ENCODE measurements around the gene ST7. TPM values are rescaled to one million over a fixed set of nuclear protein-coding genes. Genes with fewer than 3 reads are reported as not detected.

Gene ST7
- polyA plus RNA-seq, 5 donors, result 44.7 to 61.6 (median 54.7) TPM

- DNase-seq, result no peak
Observed at GRCh38 chr7:117065571-117066150, 112.4 kb downstream of the ST7 start.

DNA sequence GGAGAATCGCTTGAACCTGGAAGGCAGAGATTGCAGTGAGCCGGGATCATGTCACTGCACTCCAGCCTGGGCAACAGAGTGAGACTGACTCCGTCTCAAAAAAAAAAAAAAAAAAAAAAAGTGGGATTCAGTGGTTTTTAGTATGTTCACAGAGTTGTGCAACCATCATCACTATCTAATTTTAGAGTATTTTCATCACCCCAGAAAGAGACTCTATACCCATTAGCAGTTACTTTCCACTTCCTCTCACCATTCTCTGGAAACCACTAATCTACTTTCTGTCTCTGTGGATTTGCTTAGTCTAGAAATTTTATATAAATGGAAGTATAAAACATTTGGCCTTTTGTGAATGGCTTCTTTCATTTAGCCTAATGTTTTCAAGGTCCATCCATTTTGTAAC, 113.4 kb downstream of the ST7 start:
- no peak for DNase-seq

DNA sequence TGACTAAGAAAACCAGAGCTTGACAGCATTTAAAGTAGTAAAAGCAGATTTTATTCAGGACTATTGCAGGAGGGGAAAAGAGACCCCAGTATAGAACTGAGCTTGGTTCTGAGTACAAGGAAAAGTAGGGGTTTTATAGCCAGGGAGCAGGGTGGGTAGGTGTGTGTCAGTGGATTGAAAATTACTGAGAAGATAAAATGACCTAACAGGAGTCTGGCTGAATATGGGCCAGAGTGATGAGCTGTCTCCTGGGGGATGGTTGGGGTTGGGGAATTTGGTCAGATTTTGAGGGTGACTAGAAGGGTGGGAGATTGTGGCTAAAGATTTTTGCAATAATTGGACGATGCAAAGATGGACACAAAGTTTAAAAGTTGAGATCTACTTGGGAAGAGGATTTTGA, 114.0 kb downstream of the ST7 start:
- no peak for DNase-seq

DNA sequence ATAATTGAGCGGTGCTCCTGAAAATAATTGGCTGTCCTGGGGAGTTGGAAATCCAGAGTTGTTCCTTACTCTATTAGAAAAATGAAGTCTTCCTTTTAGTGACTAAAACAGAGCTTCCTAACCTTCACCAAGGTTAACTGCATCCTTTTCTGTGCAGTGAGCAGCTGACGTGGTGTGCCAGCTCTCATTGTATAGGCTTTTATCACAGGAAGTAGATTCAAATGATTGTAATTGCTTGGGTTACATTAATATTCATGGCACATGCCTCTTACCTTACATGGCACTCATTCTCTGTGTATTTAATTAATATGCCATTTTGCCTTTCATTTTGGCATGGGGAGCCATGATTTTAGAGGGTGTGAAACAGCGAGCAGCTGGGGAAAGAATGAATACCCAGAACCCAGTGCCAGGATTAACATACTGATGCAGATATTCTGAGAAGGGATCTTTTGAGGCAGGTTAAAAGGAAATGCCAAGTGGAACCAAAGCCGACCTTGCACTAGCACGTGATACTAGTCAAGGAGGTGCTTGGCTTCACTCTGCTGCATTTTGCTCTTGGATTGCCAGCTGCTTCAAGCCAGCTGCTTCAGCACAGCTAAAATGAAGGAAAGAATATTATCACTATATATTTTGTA, 115.3 kb downstream of the ST7 start:
- no peak for DNase-seq

DNA sequence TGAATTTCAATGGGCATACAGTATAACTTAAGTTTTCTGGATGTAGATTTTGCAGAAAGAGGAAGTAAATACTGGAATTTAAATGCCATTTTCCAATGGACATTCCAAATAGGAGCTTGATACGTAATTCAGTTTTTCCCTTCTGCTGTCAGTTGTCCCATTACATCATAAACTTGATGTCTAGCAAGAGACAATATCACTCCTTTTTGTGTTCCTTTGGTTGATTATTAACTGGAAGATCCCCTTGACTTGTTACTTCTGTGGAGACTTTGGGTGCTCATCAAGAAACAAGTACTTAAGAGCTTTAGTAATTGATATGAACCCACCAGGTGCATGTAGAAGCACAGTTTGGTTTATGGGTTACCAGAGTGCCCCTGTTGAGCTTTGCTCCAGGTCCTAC, 116.1 kb downstream of the ST7 start:
- no peak for DNase-seq

DNA sequence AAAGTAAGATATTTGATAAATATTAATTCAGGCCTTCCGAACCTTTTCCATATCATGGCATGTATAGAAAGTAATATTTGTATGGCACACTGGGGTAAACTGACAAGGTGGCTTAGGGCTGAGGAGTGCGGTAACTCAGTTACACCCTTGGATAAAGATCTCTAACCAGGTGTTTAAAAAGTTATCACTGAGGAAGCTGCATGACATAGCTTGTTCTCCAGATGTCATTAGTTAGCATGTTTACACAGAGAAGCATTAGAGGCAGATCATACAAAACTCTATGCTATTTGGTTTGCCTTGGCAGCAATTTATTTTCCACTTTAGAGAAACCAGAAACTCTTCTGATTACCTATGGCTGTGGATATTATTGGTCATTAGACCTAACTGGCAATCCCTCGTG, 118.2 kb downstream of the ST7 start:
- no peak for DNase-seq

GRCh38 chr7:117072620-117073118, 119.4 kb downstream of the ST7 start:
- DNase-seq, result peak; percentile 44 to 60

DNA sequence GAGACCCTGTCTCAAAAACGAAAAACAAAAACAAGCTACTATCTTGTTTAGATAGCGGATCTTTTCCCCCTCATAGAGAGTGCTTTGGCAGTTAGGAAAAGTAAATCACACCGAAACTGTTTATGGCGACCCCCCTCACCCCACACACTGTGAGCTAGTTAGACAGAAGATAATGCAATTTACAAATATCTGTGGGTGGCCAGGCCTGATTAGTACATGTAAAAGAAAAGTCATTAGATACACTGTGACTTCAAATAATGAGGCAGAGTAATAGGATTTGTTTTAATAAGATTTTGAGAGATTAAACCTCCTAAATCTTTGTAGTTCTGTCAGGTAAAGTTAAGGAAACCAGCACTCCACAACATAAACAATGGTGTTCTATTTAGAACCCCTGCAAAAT, 121.1 kb downstream of the ST7 start:
- no peak for DNase-seq

GRCh38 chr7:117075934-117076333, 122.6 kb downstream of the ST7 start:
- DNase-seq, result no peak

DNA sequence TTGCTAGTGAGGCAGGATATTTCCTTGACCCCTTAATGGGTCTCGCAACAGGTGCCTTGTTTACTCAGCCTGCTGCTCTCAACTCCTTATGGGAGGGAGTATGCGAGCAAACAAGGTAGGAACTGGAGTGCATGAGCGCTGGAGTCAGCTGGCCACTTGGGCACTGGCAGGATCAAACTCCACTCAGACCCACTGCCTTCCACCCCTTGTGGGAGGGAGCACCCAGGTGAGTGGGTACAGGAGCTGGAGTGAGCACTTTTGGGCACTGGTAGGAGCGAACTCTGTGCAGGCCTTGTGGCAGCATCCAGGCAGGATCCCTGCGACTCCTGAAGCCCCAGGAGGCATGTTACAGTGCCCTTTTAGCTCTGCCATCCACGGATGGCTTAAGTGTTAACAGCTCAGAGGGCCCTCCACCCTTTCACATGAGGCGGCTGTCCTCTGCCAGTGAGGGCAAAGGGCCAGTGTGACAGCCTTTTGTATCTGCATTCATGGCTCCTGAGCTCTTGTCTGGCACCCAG, 123.2 kb downstream of the ST7 start:
- no peak for DNase-seq

GRCh38 chr7:117077658-117078057, 124.4 kb downstream of the ST7 start:
- no peak for DNase-seq

GRCh38 chr7:117082647-117083046, 129.3 kb downstream of the ST7 start:
- DNase-seq, result peak; percentile 33 to 40

- DNase-seq, result no peak
Observed at GRCh38 chr7:117083648-117084047, 130.3 kb downstream of the ST7 start.

GRCh38 chr7:117084286-117084685, 131.0 kb downstream of the ST7 start:
- no peak for DNase-seq

DNA sequence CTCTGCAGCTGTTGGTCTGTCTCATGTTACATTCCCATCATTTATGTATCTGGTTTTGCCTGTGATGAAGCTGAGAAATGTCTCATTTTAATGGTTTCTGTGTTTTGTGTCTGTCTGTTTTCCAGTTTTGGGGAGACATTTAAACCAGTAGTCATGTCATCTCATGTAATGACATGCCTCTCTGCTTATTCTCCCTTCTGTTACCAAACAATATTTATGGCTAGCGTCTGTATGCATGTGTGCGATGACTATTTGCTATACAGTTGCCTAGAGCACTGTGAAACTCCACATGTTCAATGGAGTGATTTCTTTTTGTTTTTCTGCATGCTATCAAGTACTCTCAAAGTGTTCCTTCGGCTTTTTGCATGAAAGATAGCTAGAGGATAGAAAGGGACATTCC, 132.0 kb downstream of the ST7 start:
- no peak for DNase-seq

GRCh38 chr7:117085769-117086463, 132.6 kb downstream of the ST7 start:
- no peak for DNase-seq

DNA sequence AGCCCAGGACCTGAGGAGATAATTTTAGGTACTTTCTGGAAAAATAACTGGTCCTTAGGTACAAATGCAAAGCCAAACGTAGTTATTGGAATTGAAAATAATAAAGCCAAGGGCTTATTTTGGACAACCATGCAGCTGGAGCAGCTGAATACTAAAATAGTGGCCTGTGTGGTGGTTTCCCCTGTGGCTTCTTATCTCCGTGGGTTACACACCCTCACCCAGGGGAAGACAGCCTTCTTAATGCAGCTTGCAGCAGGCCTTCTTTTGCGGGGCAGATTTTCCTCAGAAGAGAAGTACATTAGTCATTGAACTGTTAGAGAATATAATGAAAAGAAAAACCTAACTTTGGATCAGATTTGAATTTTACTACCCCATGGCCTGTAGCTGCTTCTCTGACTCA, 133.5 kb downstream of the ST7 start:
- DNase-seq, result no peak

GRCh38 chr7:117087639-117088396, 134.5 kb downstream of the ST7 start:
- DNase-seq, result no peak

DNA sequence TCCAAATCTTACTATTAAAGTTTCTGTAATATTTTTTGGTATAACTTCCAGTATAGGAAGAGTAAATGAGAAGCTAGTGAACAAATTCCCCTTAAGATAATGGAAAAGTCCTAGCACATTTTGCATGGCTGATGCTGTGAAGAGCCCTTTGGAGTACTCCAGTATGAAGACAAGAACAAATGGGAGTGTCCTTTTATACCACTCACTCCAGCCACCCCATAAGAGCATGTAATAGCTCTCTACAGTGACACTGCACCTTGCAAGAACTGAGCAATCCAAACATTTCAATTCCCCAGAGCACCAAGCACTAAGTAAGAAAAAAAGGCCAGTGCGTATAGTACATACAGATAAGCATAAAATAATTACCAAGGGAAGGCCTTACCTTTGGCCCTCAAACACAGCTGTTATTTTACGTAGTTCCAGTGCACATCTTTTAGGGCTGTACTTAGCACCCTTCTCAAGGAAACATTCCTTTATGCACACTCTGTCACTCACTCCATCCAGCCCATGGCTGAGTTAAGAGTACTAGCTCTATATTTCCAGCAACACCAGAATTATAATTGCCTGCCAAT, 135.4 kb downstream of the ST7 start:
- DNase-seq, result no peak

DNA sequence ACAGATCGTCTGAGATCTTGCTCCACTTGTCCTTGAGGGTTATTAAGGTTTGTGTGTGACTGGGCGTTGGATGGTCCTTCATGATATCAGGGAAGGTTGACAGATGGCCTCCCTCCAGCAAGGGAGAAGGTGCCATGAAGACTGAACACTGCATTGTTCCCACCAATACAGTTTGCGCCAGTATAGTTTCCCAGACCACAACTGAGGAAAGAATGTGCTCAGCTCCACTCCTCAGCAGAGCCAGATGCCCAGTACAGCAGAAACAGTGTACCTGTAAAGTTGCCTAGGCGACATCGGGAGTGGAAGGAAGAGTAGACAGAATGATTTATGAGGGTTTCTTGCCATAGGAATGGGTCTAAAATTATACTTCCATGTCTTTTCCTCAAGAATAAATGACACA, 137.5 kb downstream of the ST7 start:
- DNase-seq, result no peak

DNA sequence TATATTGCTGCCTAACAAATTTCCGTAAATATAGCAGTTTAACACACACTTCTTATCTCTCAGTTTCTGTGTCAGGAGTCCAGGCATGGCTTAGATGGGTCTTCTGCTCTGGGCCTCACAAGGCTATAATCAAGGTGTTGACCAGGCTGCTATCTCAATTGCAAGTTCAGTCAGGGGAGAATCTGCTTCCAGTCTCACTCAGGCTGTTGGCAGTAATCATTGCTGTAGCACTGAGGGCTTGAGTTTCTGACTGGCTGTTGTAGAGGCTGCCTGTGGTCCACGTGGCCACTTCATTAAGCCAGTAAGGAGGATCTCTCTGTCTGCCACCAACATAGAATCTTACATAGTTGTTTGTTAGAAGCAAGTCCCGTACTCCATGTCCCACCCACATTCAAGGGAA, 138.4 kb downstream of the ST7 start:
- no peak for DNase-seq

DNA sequence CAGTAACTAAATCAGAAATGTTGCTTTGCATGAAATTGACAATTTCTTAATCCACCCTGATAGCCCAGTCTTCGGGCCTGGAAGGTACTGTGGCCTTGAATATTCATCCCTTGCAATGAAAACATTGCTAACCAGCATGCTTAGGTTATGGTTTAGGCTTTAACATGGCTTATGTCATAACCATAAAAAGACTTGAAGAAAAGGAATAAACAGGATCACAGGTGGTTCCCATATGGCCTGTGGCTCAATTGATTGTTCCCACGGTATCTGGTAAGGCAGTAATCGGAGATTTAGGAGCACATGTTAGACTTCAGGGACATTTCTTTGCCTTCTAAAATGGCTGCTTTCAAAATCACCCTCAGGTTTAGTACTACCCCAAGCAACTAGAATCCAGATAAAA, 139.5 kb downstream of the ST7 start:
- no peak for DNase-seq
